BLaER1 treated with 17β-estradiol and CSF1 and Interleukin-3, amounts not matched to agents 10 nM and 100 nM (cell line): Measurements from ENCODE around the gene SEMA3D.

Source experiments
- H3K27ac ChIP-seq, 11 experiments: shearing (Covaris generic); formaldehyde crosslinking; 2 replicates each; pipeline ENCODE4 v1.8.1; 2022
- H3K27me3 ChIP-seq, 11 experiments: shearing (Covaris generic); formaldehyde crosslinking; 2 replicates each; pipeline ENCODE4 v1.8.1; 2022
- H3K36me3 ChIP-seq, 11 experiments: shearing (Covaris generic); formaldehyde crosslinking; 2 replicates each; pipeline ENCODE4 v1.8.1; 2022
- H3K4me1 ChIP-seq, 10 experiments: shearing (Covaris generic); formaldehyde crosslinking; 2 replicates each; pipeline ENCODE4 v1.8.1; 2022
- H3K4me2 ChIP-seq, 11 experiments: shearing (Covaris generic); formaldehyde crosslinking; 2 replicates each; pipeline ENCODE4 v1.8.1; 2022
- H3K4me3 ChIP-seq, 10 experiments: shearing (Covaris generic); formaldehyde crosslinking; 2 replicates each; pipeline ENCODE4 v1.8.1; 2022
- H3K9ac ChIP-seq, 11 experiments: shearing (Covaris generic); formaldehyde crosslinking; 2 replicates each; pipeline ENCODE4 v1.8.1; 2022
- H3K9me3 ChIP-seq, 11 experiments: shearing (Covaris generic); formaldehyde crosslinking; replicated peaks in 1 of 11; 2 replicates each; pipeline ENCODE4 v1.8.1; 2022
- H4K20me1 ChIP-seq, 11 experiments: shearing (Covaris generic); formaldehyde crosslinking; 2 replicates each; pipeline ENCODE4 v1.8.1; 2022
- Cebpa-rat ChIP-seq, 11 experiments: shearing (Covaris generic); IDR thresholded peaks; 2 replicates each; pipeline ENCODE4 v1.8.1; 2022

Gene SEMA3D

DNA sequence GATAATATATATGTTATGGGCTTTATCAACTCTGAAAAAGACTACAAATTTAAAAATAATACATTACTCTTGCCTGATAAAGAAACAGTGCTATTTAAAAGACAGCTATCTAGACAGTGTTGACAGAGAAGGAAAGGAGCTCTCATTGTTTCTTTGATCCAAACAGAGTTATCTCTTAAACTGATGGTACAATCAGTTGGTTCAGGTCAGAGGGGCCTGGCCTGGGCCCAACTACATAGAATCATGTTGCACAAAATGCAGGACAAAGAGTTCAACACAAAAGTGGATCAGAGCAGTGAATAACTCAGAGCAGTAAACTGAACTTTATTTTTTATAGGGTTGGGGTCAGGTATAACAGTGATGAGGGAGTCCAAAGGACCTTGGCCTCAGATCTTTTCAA is 33.8 kb upstream of the SEMA3D start:
- H3K4me2 ChIP-seq, result no peak overlapping the region
- H3K9me3 ChIP-seq, result no peaks in the 10 kb centered on the region
- H3K27me3 ChIP-seq, result no peaks in the 10 kb centered on the region
- H3K4me3 ChIP-seq, result no peak overlapping the region
- H3K9ac ChIP-seq, result no peak overlapping the region
- no peaks in the 10 kb centered on the region for H3K36me3 ChIP-seq
- H3K27ac ChIP-seq, result no peak overlapping the region
- no peaks in the 10 kb centered on the region for H4K20me1 ChIP-seq
- no peaks in the 10 kb centered on the region for H3K4me1 ChIP-seq
- TF ChIP-seq Cebpa-rat (IDR thresholded peaks at IDR 0.05), result no peak

DNA sequence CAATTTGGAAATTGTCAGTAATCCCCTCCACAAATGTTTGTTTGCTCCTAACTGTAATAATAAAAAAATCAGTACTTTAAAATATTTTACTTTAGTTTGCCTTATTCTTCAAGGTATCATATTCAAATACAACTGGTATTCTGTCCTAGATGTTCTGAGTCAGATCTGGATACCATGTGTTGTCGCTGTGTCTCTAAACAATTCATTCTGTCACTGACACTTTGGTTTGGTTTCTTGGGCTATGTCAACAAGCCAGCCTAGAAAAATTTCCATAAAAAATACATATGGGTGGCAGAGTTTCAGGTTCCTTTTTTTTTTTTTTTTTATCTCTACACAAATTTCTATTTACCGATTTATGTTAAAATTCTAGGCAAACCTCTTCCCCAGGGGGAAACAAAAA is 33.2 kb upstream of the SEMA3D start:
- no peaks in the 10 kb centered on the region for H3K36me3 ChIP-seq
- no peaks in the 10 kb centered on the region for H3K27me3 ChIP-seq
- H3K9ac ChIP-seq, result no peak overlapping the region
- H3K9me3 ChIP-seq, result no peaks in the 10 kb centered on the region
- H3K4me1 ChIP-seq, result no peaks in the 10 kb centered on the region
- H4K20me1 ChIP-seq, result no peaks in the 10 kb centered on the region
- H3K4me3 ChIP-seq, result no peak overlapping the region
- no peak overlapping the region for H3K4me2 ChIP-seq
- H3K27ac ChIP-seq, result no peak overlapping the region
- TF ChIP-seq Cebpa-rat (IDR thresholded peaks at IDR 0.05), result no peak

- H3K36me3 ChIP-seq, result no peaks in the 10 kb centered on the region
- no peak overlapping the region for H3K4me2 ChIP-seq
- no peak overlapping the region for H3K4me3 ChIP-seq
- no peaks in the 10 kb centered on the region for H3K27me3 ChIP-seq
- TF ChIP-seq Cebpa-rat (IDR thresholded peaks at IDR 0.05), result no peak
- no peak overlapping the region for H3K27ac ChIP-seq
- H3K9me3 ChIP-seq, result no peaks in the 10 kb centered on the region
- no peak overlapping the region for H3K9ac ChIP-seq
- H3K4me1 ChIP-seq, result no peaks in the 10 kb centered on the region
- no peaks in the 10 kb centered on the region for H4K20me1 ChIP-seq
These were observed 30.2 kb upstream of the SEMA3D start for GRCh38 chr7:85217085-85217484.

GRCh38 chr7:85215098-85215497 is 28.2 kb upstream of the SEMA3D start:
- no peaks in the 10 kb centered on the region for H3K9me3 ChIP-seq
- no peaks in the 10 kb centered on the region for H3K4me1 ChIP-seq
- H3K9ac ChIP-seq, result no peak overlapping the region
- TF ChIP-seq Cebpa-rat (IDR thresholded peaks at IDR 0.05), result no peak
- no peak overlapping the region for H3K4me2 ChIP-seq
- no peak overlapping the region for H3K4me3 ChIP-seq
- no peak overlapping the region for H3K27ac ChIP-seq
- H4K20me1 ChIP-seq, result no peaks in the 10 kb centered on the region
- no peaks in the 10 kb centered on the region for H3K36me3 ChIP-seq
- no peaks in the 10 kb centered on the region for H3K27me3 ChIP-seq

GRCh38 chr7:85213500-85213899 is 26.6 kb upstream of the SEMA3D start:
- Histone ChIP-seq H3K36me3 (no peaks in the 10 kb centered on the region), H3K9me3 (no peaks in the 10 kb centered on the region), H3K27me3 (no peaks in the 10 kb centered on the region), H4K20me1 (no peaks in the 10 kb centered on the region), H3K4me1 (no peaks in the 10 kb centered on the region), H3K4me3 (no peak overlapping the region), H3K27ac (no peak overlapping the region), H3K9ac (no peak overlapping the region), H3K4me2 (no peak overlapping the region)
- no peak for TF ChIP-seq Cebpa-rat (IDR thresholded peaks at IDR 0.05)

GRCh38 chr7:85205754-85206153 is 18.9 kb upstream of the SEMA3D start:
- no peaks in the 10 kb centered on the region for H3K36me3 ChIP-seq
- TF ChIP-seq Cebpa-rat (IDR thresholded peaks at IDR 0.05), result no peak
- no peaks in the 10 kb centered on the region for H3K4me1 ChIP-seq
- H3K9me3 ChIP-seq, result peaks cover 0 to 4% (median under 1%) of the 10 kb centered on the region in 11 experiments; a peak in 6 of 22 replicates
- H4K20me1 ChIP-seq, result no peaks in the 10 kb centered on the region
- H3K4me2 ChIP-seq, result no peak overlapping the region
- no peak overlapping the region for H3K4me3 ChIP-seq
- H3K9ac ChIP-seq, result no peak overlapping the region
- no peak overlapping the region for H3K27ac ChIP-seq
- no peaks in the 10 kb centered on the region for H3K27me3 ChIP-seq

DNA sequence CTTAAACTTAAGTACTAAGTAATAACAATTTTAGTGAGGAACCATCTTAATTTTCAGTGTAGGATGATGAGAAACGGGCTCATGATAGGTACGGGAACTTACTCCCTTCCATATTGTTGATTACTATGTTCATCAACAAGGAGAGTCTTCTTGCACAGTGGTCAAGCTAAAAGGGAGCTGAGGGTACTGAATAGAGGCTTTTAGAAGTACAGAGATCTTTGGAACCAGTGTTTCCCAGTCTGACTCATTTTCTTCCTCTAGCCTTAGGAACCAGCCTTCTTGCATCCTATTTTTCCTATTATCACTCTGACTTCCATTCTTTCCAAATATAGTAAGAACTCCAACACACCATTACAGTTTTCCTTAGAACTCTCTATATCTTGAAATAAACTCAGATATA is 17.6 kb upstream of the SEMA3D start:
- Histone ChIP-seq H3K9ac (no peak overlapping the region), H3K36me3 (no peaks in the 10 kb centered on the region), H3K9me3 (peaks cover 0 to 9% (median 4%) of the 10 kb centered on the region in 11 experiments; a peak in 6 of 22 replicates), H4K20me1 (no peaks in the 10 kb centered on the region), H3K27ac (no peak overlapping the region), H3K4me1 (no peaks in the 10 kb centered on the region), H3K4me3 (no peak overlapping the region), H3K27me3 (no peaks in the 10 kb centered on the region), H3K4me2 (no peak overlapping the region)
- TF ChIP-seq Cebpa-rat (IDR thresholded peaks at IDR 0.05), result no peak

DNA sequence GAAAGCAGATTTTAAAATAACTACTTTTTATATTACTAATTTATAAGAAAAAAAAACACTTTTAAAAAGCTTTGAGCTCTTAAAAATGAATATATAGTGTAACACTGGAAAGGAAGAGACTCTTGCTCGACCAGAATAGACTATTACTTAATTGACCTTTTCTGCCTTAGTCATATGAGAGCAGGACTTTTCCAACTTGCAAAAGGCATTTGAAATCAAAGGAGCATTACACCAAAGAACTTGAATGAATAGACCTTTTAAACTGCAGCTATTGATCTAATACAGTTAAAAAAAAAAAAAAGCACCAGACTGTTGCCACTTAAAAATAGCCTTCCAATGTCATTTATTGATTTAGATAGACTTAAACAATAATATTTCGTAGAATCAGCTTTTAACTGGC is 17.2 kb upstream of the SEMA3D start:
- H3K27ac ChIP-seq, result no peak overlapping the region
- no peak for TF ChIP-seq Cebpa-rat (IDR thresholded peaks at IDR 0.05)
- H3K4me2 ChIP-seq, result no peak overlapping the region
- no peaks in the 10 kb centered on the region for H3K36me3 ChIP-seq
- H3K27me3 ChIP-seq, result no peaks in the 10 kb centered on the region
- no peaks in the 10 kb centered on the region for H4K20me1 ChIP-seq
- no peaks in the 10 kb centered on the region for H3K4me1 ChIP-seq
- H3K9me3 ChIP-seq, result peaks cover 0 to 9% (median 4%) of the 10 kb centered on the region in 11 experiments; a peak in 6 of 22 replicates
- no peak overlapping the region for H3K4me3 ChIP-seq
- H3K9ac ChIP-seq, result no peak overlapping the region

GRCh38 chr7:85201209-85201608 is 14.4 kb upstream of the SEMA3D start:
- Histone ChIP-seq H3K9ac (no peak overlapping the region), H3K27me3 (no peaks in the 10 kb centered on the region), H3K27ac (no peak overlapping the region), H3K4me1 (no peaks in the 10 kb centered on the region), H4K20me1 (no peaks in the 10 kb centered on the region), H3K36me3 (no peaks in the 10 kb centered on the region), H3K9me3 (peaks cover 0 to 9% (median 4%) of the 10 kb centered on the region in 11 experiments; a peak in 6 of 22 replicates), H3K4me2 (no peak overlapping the region), H3K4me3 (no peak overlapping the region)
- TF ChIP-seq Cebpa-rat (IDR thresholded peaks at IDR 0.05), result no peak

DNA sequence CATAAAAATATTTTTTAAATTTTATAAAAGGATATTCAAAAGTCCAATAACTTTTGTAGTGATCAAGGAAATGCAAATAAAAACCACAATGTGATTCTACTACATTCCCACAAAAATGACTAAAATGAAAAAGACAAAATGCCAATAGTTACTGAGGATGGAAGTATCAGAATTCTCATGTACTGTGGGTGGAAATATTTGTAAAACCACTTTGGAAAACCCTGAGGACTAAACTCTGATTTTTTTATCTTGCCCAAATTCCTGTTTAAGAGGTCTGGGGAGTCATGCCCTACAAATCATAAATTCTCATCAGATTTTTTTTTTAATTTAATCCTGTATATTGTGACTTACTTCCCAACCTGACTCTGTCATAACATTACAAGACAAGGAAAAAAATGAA is 9.8 kb upstream of the SEMA3D start:
- no peak overlapping the region for H3K27ac ChIP-seq
- no peak overlapping the region for H3K4me2 ChIP-seq
- no peaks in the 10 kb centered on the region for H3K27me3 ChIP-seq
- H3K9ac ChIP-seq, result no peak overlapping the region
- no peak for TF ChIP-seq Cebpa-rat (IDR thresholded peaks at IDR 0.05)
- peaks cover 0 to 9% (median 4%) of the 10 kb centered on the region in 11 experiments; a peak in 6 of 22 replicates for H3K9me3 ChIP-seq
- no peaks in the 10 kb centered on the region for H3K36me3 ChIP-seq
- H3K4me3 ChIP-seq, result no peak overlapping the region
- no peaks in the 10 kb centered on the region for H4K20me1 ChIP-seq
- H3K4me1 ChIP-seq, result no peaks in the 10 kb centered on the region
